ENCODE data around the gene FOXK2.
"Not testable (repeated sequence)": the region's sequence is repeated elsewhere in the genome, so short reads cannot be mapped to it uniquely, and the experiment has no call there.

The FOXK2 gene

GRCh38 chr17:82563745-82564144 lies 44.2 kb downstream of the FOXK2 start:
- not testable (repeated sequence) for ATAC-seq

- no peak for ATAC-seq
- no peak for TF ChIP-seq TCF4 (CRISPR knock-in tag; IDR thresholded peaks at IDR 0.05; ENCODE audit: borderline replicate concordance)
- TF ChIP-seq ZFP3 (CRISPR knock-in tag; IDR thresholded peaks at IDR 0.05): no peak
- no peak for TF ChIP-seq ZNF565 (CRISPR knock-in tag; conservative IDR thresholded peaks at IDR 0.05; ENCODE audit: low read depth)
- no peak for TF ChIP-seq ISL1 (CRISPR knock-in tag; IDR thresholded peaks at IDR 0.05)
Observed at GRCh38 chr17:82564241-82564640, 44.7 kb downstream of the FOXK2 start.

- ATAC-seq: no peak
- no peak for TF ChIP-seq ZC3H10 (CRISPR knock-in tag; IDR thresholded peaks at IDR 0.05)
- TF ChIP-seq ZNF8 (CRISPR knock-in tag; IDR thresholded peaks at IDR 0.05): no peak
- no peak for TF ChIP-seq TCF4 (CRISPR knock-in tag; IDR thresholded peaks at IDR 0.05; ENCODE audit: borderline replicate concordance)
- no peak for TF ChIP-seq CREB5 (CRISPR knock-in tag; IDR thresholded peaks at IDR 0.05; ENCODE audit: low read depth)
- TF ChIP-seq OSR1 (CRISPR knock-in tag; IDR thresholded peaks at IDR 0.05): no peak
- no peak for TF ChIP-seq CSDC2 (CRISPR knock-in tag; IDR thresholded peaks at IDR 0.05)
- TF ChIP-seq POU6F1 (CRISPR knock-in tag; IDR thresholded peaks at IDR 0.05; ENCODE audit: borderline replicate concordance, low read depth): no peak
- TF ChIP-seq ARNTL (CRISPR knock-in tag; IDR thresholded peaks at IDR 0.05; ENCODE audit: borderline replicate concordance, low read depth): no peak
- TF ChIP-seq RARB (CRISPR knock-in tag; IDR thresholded peaks at IDR 0.05): no peak
- TF ChIP-seq ZNF70 (CRISPR knock-in tag; IDR thresholded peaks at IDR 0.05): no peak
Observed at GRCh38 chr17:82565551-82565950, 46.0 kb downstream of the FOXK2 start.

DNA sequence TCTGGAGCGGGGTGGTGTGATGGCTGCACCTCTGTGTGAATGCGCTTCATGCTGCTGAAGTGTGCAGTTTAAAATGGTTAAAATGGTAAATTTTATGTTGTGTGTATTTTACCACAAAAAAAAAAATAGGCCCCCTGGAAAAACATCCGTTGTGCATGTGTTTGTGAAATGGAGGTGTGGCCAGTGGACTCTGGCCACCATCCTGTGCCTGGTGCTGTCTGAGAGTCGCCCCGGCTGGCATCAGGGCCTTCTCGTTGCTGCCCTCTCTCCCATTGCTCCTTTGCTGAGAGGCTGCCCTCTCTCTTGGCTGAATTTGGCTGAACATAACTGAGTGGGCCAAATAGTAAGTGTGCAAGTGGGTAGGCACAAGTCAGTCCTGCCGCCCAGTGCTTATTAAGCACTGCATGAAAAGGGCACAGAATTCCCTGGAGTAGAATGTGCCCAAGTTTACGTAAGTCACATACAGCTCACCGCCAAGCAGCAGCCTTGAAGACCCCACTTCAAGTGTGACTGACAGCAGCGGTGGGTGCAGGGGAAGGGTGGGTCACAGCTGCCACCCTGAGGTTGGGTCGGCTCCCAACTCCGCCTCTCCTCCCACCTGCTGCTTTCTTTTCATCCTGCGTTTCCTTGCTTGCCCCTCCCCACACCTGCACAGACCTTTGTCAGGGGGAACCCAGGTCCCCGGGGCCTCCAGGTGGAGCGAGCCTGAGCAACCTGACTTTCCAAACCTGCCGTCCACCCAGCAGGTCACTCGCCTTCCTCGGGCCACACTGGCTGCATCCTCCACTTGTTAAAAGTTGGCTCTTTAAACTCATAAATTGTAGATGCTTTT lies 46.8 kb downstream of the FOXK2 start:
- ATAC-seq: no peak
- TF ChIP-seq CREB5 (CRISPR knock-in tag; IDR thresholded peaks at IDR 0.05; ENCODE audit: low read depth) (no peak), ZNF565 (CRISPR knock-in tag; conservative IDR thresholded peaks at IDR 0.05; ENCODE audit: low read depth) (no peak), PPARA (CRISPR knock-in tag; IDR thresholded peaks at IDR 0.05; ENCODE audit: borderline replicate concordance) (no peak), ARNTL (CRISPR knock-in tag; IDR thresholded peaks at IDR 0.05; ENCODE audit: borderline replicate concordance, low read depth) (no peak), ZNF70 (CRISPR knock-in tag; IDR thresholded peaks at IDR 0.05) (no peak), TOX (CRISPR knock-in tag; IDR thresholded peaks at IDR 0.05; ENCODE audit: borderline replicate concordance) (no peak), ISL1 (CRISPR knock-in tag; IDR thresholded peaks at IDR 0.05) (no peak), TCF4 (CRISPR knock-in tag; IDR thresholded peaks at IDR 0.05; ENCODE audit: borderline replicate concordance) (no peak), GLIS3 (CRISPR knock-in tag; IDR thresholded peaks at IDR 0.05) (no peak), ZFP30 (CRISPR knock-in tag; IDR thresholded peaks at IDR 0.05) (no peak)

- no peak for TF ChIP-seq PPARA (CRISPR knock-in tag; IDR thresholded peaks at IDR 0.05; ENCODE audit: borderline replicate concordance)
- no peak for TF ChIP-seq ESRRG (CRISPR knock-in tag; IDR thresholded peaks at IDR 0.05)
- TF ChIP-seq GLIS3 (CRISPR knock-in tag; IDR thresholded peaks at IDR 0.05): no peak
- TF ChIP-seq ZNF565 (CRISPR knock-in tag; conservative IDR thresholded peaks at IDR 0.05; ENCODE audit: low read depth): no peak
- TF ChIP-seq, protein P1, sequence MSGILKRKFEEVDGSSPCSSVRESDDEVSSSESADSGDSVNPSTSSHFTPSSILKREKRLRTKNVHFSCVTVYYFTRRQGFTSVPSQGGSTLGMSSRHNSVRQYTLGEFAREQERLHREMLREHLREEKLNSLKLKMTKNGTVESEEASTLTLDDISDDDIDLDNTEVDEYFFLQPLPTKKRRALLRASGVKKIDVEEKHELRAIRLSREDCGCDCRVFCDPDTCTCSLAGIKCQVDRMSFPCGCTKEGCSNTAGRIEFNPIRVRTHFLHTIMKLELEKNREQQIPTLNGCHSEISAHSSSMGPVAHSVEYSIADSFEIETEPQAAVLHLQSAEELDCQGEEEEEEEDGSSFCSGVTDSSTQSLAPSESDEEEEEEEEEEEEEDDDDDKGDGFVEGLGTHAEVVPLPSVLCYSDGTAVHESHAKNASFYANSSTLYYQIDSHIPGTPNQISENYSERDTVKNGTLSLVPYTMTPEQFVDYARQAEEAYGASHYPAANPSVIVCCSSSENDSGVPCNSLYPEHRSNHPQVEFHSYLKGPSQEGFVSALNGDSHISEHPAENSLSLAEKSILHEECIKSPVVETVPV (CRISPR knock-in tag; IDR thresholded peaks at IDR 0.05): no peak
- TF ChIP-seq ARNTL (CRISPR knock-in tag; IDR thresholded peaks at IDR 0.05; ENCODE audit: borderline replicate concordance, low read depth): no peak
- TF ChIP-seq ZFP3 (CRISPR knock-in tag; IDR thresholded peaks at IDR 0.05): no peak
- TF ChIP-seq SNAI2 (CRISPR knock-in tag; IDR thresholded peaks at IDR 0.05): no peak
- TF ChIP-seq BACH2 (CRISPR knock-in tag; IDR thresholded peaks at IDR 0.05; ENCODE audit: borderline replicate concordance): no peak
- TF ChIP-seq ZNF70 (CRISPR knock-in tag; IDR thresholded peaks at IDR 0.05): no peak
- TF ChIP-seq CREB5 (CRISPR knock-in tag; IDR thresholded peaks at IDR 0.05; ENCODE audit: low read depth): no peak
- no peak for TF ChIP-seq ZFP30 (CRISPR knock-in tag; IDR thresholded peaks at IDR 0.05)
- TF ChIP-seq ISL1 (CRISPR knock-in tag; IDR thresholded peaks at IDR 0.05): no peak
- TF ChIP-seq OSR1 (CRISPR knock-in tag; IDR thresholded peaks at IDR 0.05): no peak
- no peak for TF ChIP-seq RARB (CRISPR knock-in tag; IDR thresholded peaks at IDR 0.05)
- no peak for TF ChIP-seq POU6F1 (CRISPR knock-in tag; IDR thresholded peaks at IDR 0.05; ENCODE audit: borderline replicate concordance, low read depth)
- ATAC-seq: no peak
Observed at GRCh38 chr17:82567286-82567685, 47.8 kb downstream of the FOXK2 start.

All from SK-N-SH treated with all-trans-retinoic acid at 6 μM for 48 hours (cell line).